22Rv1 (cell line): ENCODE measurements around the gene SLC7A7.

Experiments
- ZFX ChIP-seq: fragments of 450-650 bp; IDR thresholded peaks from 2 replicates; pipeline ENCODE4 v1.6.1; 2017; ENCODE audit warnings: antibody characterized with exemption, borderline replicate concordance
- TF ChIP-seq, protein P1 (sequence below): fragments of 450-650 bp; IDR thresholded peaks from 2 replicates; pipeline ENCODE4 v1.5.1; 2017; ENCODE audit warnings: mild to moderate bottlenecking

DNA sequence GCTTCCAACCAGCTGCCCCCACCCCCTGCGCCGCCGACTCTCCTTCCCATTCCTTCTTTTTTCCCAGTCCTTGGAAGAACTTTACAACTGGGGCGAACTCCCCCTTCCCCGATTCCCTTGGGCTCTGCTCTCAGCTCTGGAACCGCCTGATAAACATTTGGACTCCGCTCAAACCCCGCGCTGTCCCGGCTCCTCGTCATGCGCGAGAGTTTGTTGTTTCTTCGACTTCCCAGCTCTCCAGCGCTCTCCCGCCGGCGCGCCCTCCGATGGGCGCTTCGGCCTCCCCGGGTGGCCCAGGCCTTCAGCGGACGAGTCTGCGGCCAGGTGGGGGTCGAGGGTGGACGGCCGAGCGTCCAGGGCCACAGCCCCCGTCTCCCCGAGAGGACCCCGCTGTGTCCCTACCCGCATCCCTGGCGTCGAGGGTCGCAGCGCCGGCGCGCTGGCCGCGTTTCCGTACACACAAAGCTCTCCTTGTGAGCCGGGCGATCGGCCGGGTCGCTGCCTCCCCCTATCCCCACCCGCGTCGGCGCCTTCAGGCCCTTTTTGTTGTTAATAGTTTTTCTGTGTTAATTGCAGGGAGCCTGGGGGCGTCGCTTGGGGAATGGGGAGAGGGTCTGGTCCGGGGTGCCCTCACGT is 22.0 kb upstream of the SLC7A7 start:
- TF ChIP-seq, protein P1, sequence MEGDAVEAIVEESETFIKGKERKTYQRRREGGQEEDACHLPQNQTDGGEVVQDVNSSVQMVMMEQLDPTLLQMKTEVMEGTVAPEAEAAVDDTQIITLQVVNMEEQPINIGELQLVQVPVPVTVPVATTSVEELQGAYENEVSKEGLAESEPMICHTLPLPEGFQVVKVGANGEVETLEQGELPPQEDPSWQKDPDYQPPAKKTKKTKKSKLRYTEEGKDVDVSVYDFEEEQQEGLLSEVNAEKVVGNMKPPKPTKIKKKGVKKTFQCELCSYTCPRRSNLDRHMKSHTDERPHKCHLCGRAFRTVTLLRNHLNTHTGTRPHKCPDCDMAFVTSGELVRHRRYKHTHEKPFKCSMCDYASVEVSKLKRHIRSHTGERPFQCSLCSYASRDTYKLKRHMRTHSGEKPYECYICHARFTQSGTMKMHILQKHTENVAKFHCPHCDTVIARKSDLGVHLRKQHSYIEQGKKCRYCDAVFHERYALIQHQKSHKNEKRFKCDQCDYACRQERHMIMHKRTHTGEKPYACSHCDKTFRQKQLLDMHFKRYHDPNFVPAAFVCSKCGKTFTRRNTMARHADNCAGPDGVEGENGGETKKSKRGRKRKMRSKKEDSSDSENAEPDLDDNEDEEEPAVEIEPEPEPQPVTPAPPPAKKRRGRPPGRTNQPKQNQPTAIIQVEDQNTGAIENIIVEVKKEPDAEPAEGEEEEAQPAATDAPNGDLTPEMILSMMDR, result no peak
- no peak for TF ChIP-seq ZFX
